Caco-2 (cell line): ENCODE results near the gene BCAT1. TPM values are rescaled to one million over a fixed set of nuclear protein-coding genes. Genes with fewer than 3 reads are reported as not detected.

Experiments used
- BruUV-seq: library from RNA; stranded (reverse); fragments of 400-500 nt; replicated peaks from 2 replicates; lab custom pipeline; 2021; lab: Mats Ljungman, UMichigan
- CTCF ChIA-PET: fragments of 300-600 bp; sonication (Branson Sonifier 250); formaldehyde crosslinking; loops from one replicate; lab custom pipeline; 2022; ENCODE audit warnings: antibody characterized with exemption; lab: Charles Lee
- POLR2A ChIA-PET: fragments of 300-600 bp; sonication (Branson Sonifier 250); formaldehyde crosslinking; loops from one replicate; lab custom pipeline; 2022; ENCODE audit warnings: antibody characterized with exemption; lab: Charles Lee
- DNase-seq, 2 experiments: peaks; one replicate each; pipeline versions ENCODE4 v3.0.0 to v3.0.0-alpha.2; 2020 to 2022
- H3K27me3 ChIP-seq: replicated peaks from 2 replicates; pipeline ENCODE4 v1.6.0; 2011; ENCODE audit warnings: low read length; ENCODE audit not compliant: control insufficient read depth, insufficient read depth
- H3K36me3 ChIP-seq: 2 replicates; pipeline ENCODE4 v1.5.1; 2011; ENCODE audit warnings: low read length; ENCODE audit not compliant: control insufficient read depth, insufficient read depth
- H3K4me1 ChIP-seq: fragments of 250-450 bp; sonication (Bioruptor Pico); 2 replicates; pipeline ENCODE4 v1.5.1; 2020; ENCODE audit warnings: mild to moderate bottlenecking
- H3K4me3 ChIP-seq: 2 replicates; pipeline ENCODE4 v1.5.1; 2011; ENCODE audit warnings: low read depth, mild to moderate bottlenecking, control low read depth, low read length
- H3K9me3 ChIP-seq: fragments of 250-450 bp; sonication (Bioruptor Pico); 2 replicates; pipeline ENCODE4 v1.5.1; 2020; ENCODE audit warnings: mild to moderate bottlenecking, moderate library complexity
- H3K27ac Mint-ChIP-seq: one replicate; pipeline ENCODE4 v1.8.0; 2022; ENCODE audit warnings: mixed read lengths; ENCODE audit not compliant: unreplicated experiment
- H3K27me3 Mint-ChIP-seq: one replicate; pipeline ENCODE4 v1.8.0; 2022; ENCODE audit warnings: mixed read lengths; ENCODE audit not compliant: insufficient read depth, unreplicated experiment
- H3K36me3 Mint-ChIP-seq: one replicate; pipeline ENCODE4 v1.8.0; 2022; ENCODE audit warnings: mild to moderate bottlenecking, mixed read lengths; ENCODE audit not compliant: insufficient read depth, unreplicated experiment
- H3K4me1 Mint-ChIP-seq: one replicate; pipeline ENCODE4 v1.8.0; 2022; ENCODE audit warnings: low read depth, mixed read lengths; ENCODE audit not compliant: unreplicated experiment
- H3K4me3 Mint-ChIP-seq: one replicate; pipeline ENCODE4 v1.8.0; 2022; ENCODE audit warnings: mild to moderate bottlenecking, moderate library complexity, mixed read lengths; ENCODE audit not compliant: unreplicated experiment
- H3K9me3 Mint-ChIP-seq: one replicate; pipeline ENCODE4 v1.8.0; 2022; ENCODE audit warnings: mixed read lengths; ENCODE audit not compliant: unreplicated experiment
- intact Hi-C: fragments of 100-400 bp; cut with micrococcal nuclease; formaldehyde crosslinking; loops from one replicate; pipeline ENCODE4 v1.10.0; 2022; ENCODE audit not compliant: unreplicated experiment
- total RNA-seq: library from RNA; stranded (reverse); gene quantifications from 2 replicates; pipeline ENCODE4 v1.2.3, GENCODE V29; 2022
- TF ChIP-seq, protein P1 (sequence below), 2 experiments: fragments of 200-600 bp in 1 of 2; IDR thresholded peaks; 1 replicate in 1 of 2; 2 replicates in 1 of 2; pipeline versions ENCODE4 v1.5.1 to v1.8.0; 2011 to 2022; ENCODE audit warnings: antibody characterized with exemption in 1 of 2, control low read depth in 1 of 2, inconsistent platforms in 1 of 2, low read depth in 1 of 2, low read length in 1 of 2, mild to moderate bottlenecking in 1 of 2, moderate library complexity in 1 of 2; ENCODE audit not compliant: insufficient read depth in 1 of 2, severe bottlenecking in 1 of 2, unreplicated experiment in 1 of 2

Gene BCAT1
- total RNA-seq, 1 experiment from 2014 or later = 432 TPM

DNA sequence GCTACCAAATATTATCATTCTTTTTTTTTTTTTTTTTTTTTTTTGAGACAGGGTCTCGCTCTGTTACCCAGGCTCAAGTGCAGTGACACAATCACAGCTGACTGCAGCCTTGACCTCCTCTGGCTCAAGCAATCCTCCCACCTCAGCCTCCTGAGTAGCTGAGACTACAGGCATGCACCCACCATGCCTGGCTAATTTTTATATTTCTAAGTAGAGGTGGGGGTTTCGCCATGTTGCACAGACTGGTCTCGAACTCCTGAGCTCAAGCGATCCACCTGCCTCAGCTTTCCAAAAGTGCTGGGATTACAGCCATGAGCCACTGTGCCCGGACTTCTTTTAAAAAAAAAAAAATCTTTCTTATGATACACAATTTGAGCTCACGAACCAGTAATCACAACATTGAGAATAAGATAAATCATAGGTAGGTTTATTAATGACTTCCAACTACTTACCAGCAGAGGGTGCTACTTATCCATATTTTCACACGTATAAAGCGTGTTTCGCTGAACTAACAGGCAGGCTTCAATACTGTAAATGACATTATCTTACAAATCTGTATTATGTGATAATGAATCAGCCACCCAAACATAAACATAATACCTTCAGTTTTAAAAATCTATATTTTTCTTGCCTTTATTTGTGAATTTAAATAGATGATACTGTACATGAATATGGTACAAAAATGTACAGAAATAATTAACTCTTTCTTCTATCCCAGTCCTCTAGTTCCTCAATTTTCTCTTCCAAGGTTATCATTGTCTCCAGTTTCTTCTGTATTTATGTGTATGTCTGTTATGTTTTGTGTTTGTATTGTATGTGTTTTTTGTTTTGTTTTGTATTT is 42.5 kb upstream of the BCAT1 start:
- ChIA-PET POLR2A (no interaction called here), CTCF (interaction anchor here (0.6 to 1.6 kb wide), 7 partner anchors 8 to 164 kb away, joined by 3 to 6 read pairs (median 3); no protein-coding TSS in a partner anchor)
- DNase-seq = peak in 1 of 2 experiments; percentile 69
- no peaks in the 10 kb centered on the region for H3K36me3 ChIP-seq
- H3K4me1 ChIP-seq = no peaks in the 10 kb centered on the region
- H3K9me3 ChIP-seq = no peaks in the 10 kb centered on the region
- BruUV-seq = no TSS peak
- H3K4me3 Mint-ChIP-seq = no peak overlapping the region
- H3K9me3 Mint-ChIP-seq = no peaks in the 10 kb centered on the region
- H3K36me3 Mint-ChIP-seq = no peaks in the 10 kb centered on the region
- intact Hi-C loops = loop anchor here (1.0 to 5.0 kb wide), 5 partner anchors 61 to 396 kb away; a partner anchor contains a TSS
- TF ChIP-seq, protein P1, sequence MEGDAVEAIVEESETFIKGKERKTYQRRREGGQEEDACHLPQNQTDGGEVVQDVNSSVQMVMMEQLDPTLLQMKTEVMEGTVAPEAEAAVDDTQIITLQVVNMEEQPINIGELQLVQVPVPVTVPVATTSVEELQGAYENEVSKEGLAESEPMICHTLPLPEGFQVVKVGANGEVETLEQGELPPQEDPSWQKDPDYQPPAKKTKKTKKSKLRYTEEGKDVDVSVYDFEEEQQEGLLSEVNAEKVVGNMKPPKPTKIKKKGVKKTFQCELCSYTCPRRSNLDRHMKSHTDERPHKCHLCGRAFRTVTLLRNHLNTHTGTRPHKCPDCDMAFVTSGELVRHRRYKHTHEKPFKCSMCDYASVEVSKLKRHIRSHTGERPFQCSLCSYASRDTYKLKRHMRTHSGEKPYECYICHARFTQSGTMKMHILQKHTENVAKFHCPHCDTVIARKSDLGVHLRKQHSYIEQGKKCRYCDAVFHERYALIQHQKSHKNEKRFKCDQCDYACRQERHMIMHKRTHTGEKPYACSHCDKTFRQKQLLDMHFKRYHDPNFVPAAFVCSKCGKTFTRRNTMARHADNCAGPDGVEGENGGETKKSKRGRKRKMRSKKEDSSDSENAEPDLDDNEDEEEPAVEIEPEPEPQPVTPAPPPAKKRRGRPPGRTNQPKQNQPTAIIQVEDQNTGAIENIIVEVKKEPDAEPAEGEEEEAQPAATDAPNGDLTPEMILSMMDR (IDR thresholded peaks at IDR 0.05; ENCODE audit: insufficient read depth in 1 of 2, low read depth in 1 of 2, low read length in 1 of 2, severe bottlenecking in 1 of 2, unreplicated experiment in 1 of 2) = peak; percentile 47 to 74
- peaks cover 17% of the 10 kb centered on the region for H3K4me1 Mint-ChIP-seq
- no peak overlapping the region for H3K27ac Mint-ChIP-seq
- no peaks in the 10 kb centered on the region for H3K27me3 Mint-ChIP-seq
- no peaks in the 10 kb centered on the region for H3K27me3 ChIP-seq
- H3K4me3 ChIP-seq = no peak overlapping the region

DNA sequence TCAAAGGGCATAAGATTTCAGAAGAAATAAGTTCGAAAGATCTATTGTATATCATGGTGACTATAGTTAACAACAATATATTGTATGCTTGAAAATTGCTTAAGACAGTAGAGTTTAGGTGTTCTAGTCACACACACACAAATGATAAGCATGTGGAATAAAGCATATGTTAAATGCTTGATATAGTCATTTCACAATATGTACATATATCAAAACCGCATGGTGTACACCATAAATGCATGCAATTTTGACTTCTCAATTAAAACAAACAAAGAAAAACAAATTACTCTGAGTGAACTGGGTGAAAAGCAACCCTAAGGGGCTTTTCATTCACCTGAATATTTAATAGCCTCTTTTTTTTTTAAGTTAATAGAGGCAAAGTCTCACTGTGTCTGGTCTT is 40.3 kb upstream of the BCAT1 start:
- no peak overlapping the region for H3K4me3 ChIP-seq
- Mint-ChIP-seq H3K36me3 (no peaks in the 10 kb centered on the region), H3K4me1 (peaks cover 17% of the 10 kb centered on the region), H3K27ac (no peak overlapping the region), H3K4me3 (no peak overlapping the region), H3K9me3 (no peaks in the 10 kb centered on the region), H3K27me3 (no peaks in the 10 kb centered on the region)
- BruUV-seq = no TSS peak
- ChIA-PET POLR2A (no interaction called here), CTCF (interaction anchor here (1.0 kb wide), 1 partner anchor 166 kb away, joined by 4 read pairs; no protein-coding TSS in a partner anchor)
- no peaks in the 10 kb centered on the region for H3K36me3 ChIP-seq
- H3K9me3 ChIP-seq = peaks cover 6% of the 10 kb centered on the region
- intact Hi-C loops = loop anchor here (2.0 kb wide), 1 partner anchor 140 kb away; no protein-coding TSS in a partner anchor
- DNase-seq = no peak
- TF ChIP-seq, protein P1 (IDR thresholded peaks at IDR 0.05; ENCODE audit: insufficient read depth in 1 of 2, low read depth in 1 of 2, low read length in 1 of 2, severe bottlenecking in 1 of 2, unreplicated experiment in 1 of 2) = no peak
- no peaks in the 10 kb centered on the region for H3K4me1 ChIP-seq
- H3K27me3 ChIP-seq = no peaks in the 10 kb centered on the region

DNA sequence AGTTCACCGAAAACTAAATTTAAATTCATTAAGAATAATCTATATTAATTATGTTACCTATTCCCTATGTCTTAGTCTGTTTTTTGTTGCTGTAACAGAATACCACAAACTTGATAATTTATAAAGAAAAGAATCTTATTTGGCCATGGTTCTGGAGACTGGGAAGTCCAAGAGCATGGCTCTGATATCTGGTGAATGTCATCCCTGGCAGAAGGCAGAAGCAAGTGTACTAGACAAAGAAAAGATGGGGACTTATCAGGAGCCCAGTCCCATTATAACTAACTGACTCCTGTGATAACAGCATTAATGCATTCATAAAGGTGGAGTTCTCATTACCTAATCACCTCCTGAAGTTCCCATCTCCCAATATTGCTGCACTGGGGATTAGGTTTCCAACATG is 33.3 kb upstream of the BCAT1 start:
- BruUV-seq = no TSS peak
- TF ChIP-seq, protein P1 (IDR thresholded peaks at IDR 0.05; ENCODE audit: insufficient read depth in 1 of 2, low read depth in 1 of 2, low read length in 1 of 2, severe bottlenecking in 1 of 2, unreplicated experiment in 1 of 2) = no peak
- no peak overlapping the region for H3K4me3 Mint-ChIP-seq
- peak overlapping the region; percentile 14 for H3K27ac Mint-ChIP-seq
- H3K27me3 ChIP-seq = no peaks in the 10 kb centered on the region
- DNase-seq = no peak
- H3K27me3 Mint-ChIP-seq = no peaks in the 10 kb centered on the region
- H3K36me3 Mint-ChIP-seq = peaks cover 6% of the 10 kb centered on the region
- no peak overlapping the region for H3K4me3 ChIP-seq
- H3K9me3 Mint-ChIP-seq = peaks cover 11% of the 10 kb centered on the region
- H3K9me3 ChIP-seq = peaks cover 40% of the 10 kb centered on the region
- no peaks in the 10 kb centered on the region for H3K36me3 ChIP-seq
- intact Hi-C loops = no loop called here
- ChIA-PET CTCF (no interaction called here), POLR2A (no interaction called here)
- H3K4me1 Mint-ChIP-seq = peaks cover 23% of the 10 kb centered on the region
- H3K4me1 ChIP-seq = peaks cover 32% of the 10 kb centered on the region
